SK-N-SH (cell line): Measurements from ENCODE around the gene APBA3. TPM values are rescaled to one million over a fixed set of nuclear protein-coding genes. Genes with fewer than 3 reads are reported as not detected.
A peak's percentile ranks its signal among the peaks of the same experiment; 100 is the strongest.

ENCODE experiments used
- CTCF ChIA-PET: fragments of 300-600, 350-600 bp; formaldehyde crosslinking; extraction: SDS; loops from one replicate; lab custom pipeline; 2021; lab: Yijun Ruan, JAX
- POLR2A ChIA-PET: fragments of 350-600 bp; sonication (Branson Sonifier 250); formaldehyde crosslinking; extraction: SDS; loops from one replicate; lab custom pipeline; 2020; ENCODE audit warnings: antibody characterized with exemption, inconsistent platforms; lab: Yijun Ruan, JAX
- DNase-seq: peaks from one replicate; pipeline ENCODE4 v3.0.0; 2012
- H2AFZ ChIP-seq: fragments of 200-600 bp; sonication (generic); 2 replicates; pipeline ENCODE4 v1.8.1; 2016; ENCODE audit warnings: antibody characterized with exemption, mild to moderate bottlenecking, low read depth
- H3F3A ChIP-seq: fragments of 200-600 bp; sonication (generic); replicated peaks from 2 replicates; pipeline ENCODE3; 2016; ENCODE audit warnings: antibody characterized with exemption, mild to moderate bottlenecking; ENCODE audit not compliant: insufficient read depth
- H3K27ac ChIP-seq, 2 experiments: fragments of 200-500 bp in 1 of 2; fragments of 200-600 bp in 1 of 2; sonication (Bioruptor generic) in 1 of 2; sonication (generic), shearing (Covaris generic) in 1 of 2; 2 replicates each; pipeline versions ENCODE4 v1.5.1 to v1.6.1; 2014 to 2016; ENCODE audit warnings: low read depth in 2 of 2, inconsistent platforms in 1 of 2, low read length in 1 of 2, mild to moderate bottlenecking in 1 of 2, mixed read lengths in 1 of 2
- H3K27me3 ChIP-seq: fragments of 200-600 bp; sonication (generic), shearing (Covaris generic); 2 replicates; pipeline ENCODE4 v1.6.1; 2016; ENCODE audit warnings: mixed run types; ENCODE audit not compliant: insufficient read depth
- H3K36me3 ChIP-seq, 2 experiments: fragments of 200-500 bp in 1 of 2; fragments of 200-600 bp in 1 of 2; sonication (Bioruptor generic) in 1 of 2; sonication (generic) in 1 of 2; replicated peaks in 1 of 2; 2 replicates each; pipeline versions ENCODE3 to v1.5.1; 2014 to 2016; ENCODE audit warnings: low read length in 1 of 2, mild to moderate bottlenecking in 1 of 2; ENCODE audit not compliant: insufficient read depth in 2 of 2, control insufficient read depth in 1 of 2
- H3K4me1 ChIP-seq, 2 experiments: fragments of 200-500 bp in 1 of 2; fragments of 200-600 bp in 1 of 2; sonication (Bioruptor generic) in 1 of 2; sonication (generic), shearing (Covaris generic) in 1 of 2; 2 replicates each; pipeline versions ENCODE4 v1.5.1 to v1.6.1; 2014 to 2016; ENCODE audit warnings: low read depth in 1 of 2, low read length in 1 of 2, mixed run types in 1 of 2; ENCODE audit not compliant: insufficient read depth in 2 of 2, control insufficient read depth in 1 of 2
- H3K4me2 ChIP-seq: fragments of 200-600 bp; sonication (generic), shearing (Covaris generic); 2 replicates; pipeline ENCODE4 v1.6.1; 2017; ENCODE audit warnings: mixed run types
- H3K4me3 ChIP-seq, 2 experiments: fragments of 200-500 bp in 1 of 2; fragments of 200-600 bp in 1 of 2; sonication (Bioruptor generic) in 1 of 2; sonication (generic), shearing (Covaris generic) in 1 of 2; 2 replicates each; pipeline versions ENCODE4 v1.5.1 to v1.8.1; 2014 to 2016; ENCODE audit warnings: low read depth in 2 of 2, inconsistent platforms in 1 of 2, low read length in 1 of 2, mild to moderate bottlenecking in 1 of 2, mixed read lengths in 1 of 2, moderate library complexity in 1 of 2
- H3K79me2 ChIP-seq: fragments of 200-600 bp; sonication (generic); 2 replicates; pipeline ENCODE4 v1.8.1; 2017; ENCODE audit warnings: mild to moderate bottlenecking; ENCODE audit not compliant: insufficient read depth
- H3K9ac ChIP-seq: fragments of 200-600 bp; sonication (generic); 2 replicates; pipeline ENCODE4 v1.6.1; 2017; ENCODE audit warnings: mixed run types
- H3K9me2 ChIP-seq: fragments of 200-600 bp; sonication (generic); 2 replicates; pipeline ENCODE4 v1.6.1; 2017; ENCODE audit warnings: mixed run types
- H3K9me3 ChIP-seq: fragments of 200-600 bp; sonication (generic); 2 replicates; pipeline ENCODE4 v1.6.1; 2017; ENCODE audit warnings: mixed run types, mild to moderate bottlenecking, moderate library complexity
- H4K20me1 ChIP-seq: fragments of 200-600 bp; sonication (generic); 2 replicates; pipeline ENCODE4 v1.6.1; 2017; ENCODE audit warnings: mild to moderate bottlenecking, mixed run types; ENCODE audit not compliant: insufficient read depth
- CTCF ChIP-seq: fragments of 200-600 bp; sonication (generic); IDR thresholded peaks from 2 replicates; pipeline ENCODE4 v1.6.1; 2017; ENCODE audit warnings: antibody characterized with exemption, mild to moderate bottlenecking, moderate library complexity
- FOXM1 ChIP-seq: IDR thresholded peaks from 2 replicates; pipeline ENCODE4 v1.4.0; 2012; ENCODE audit warnings: low read depth, mild to moderate bottlenecking
- GATA2 ChIP-seq: sonication (generic); formaldehyde crosslinking; IDR thresholded peaks from 2 replicates; pipeline ENCODE4 v1.5.0; 2020; ENCODE audit warnings: mild to moderate bottlenecking, missing genetic modification reagents
- JUND ChIP-seq: IDR thresholded peaks from 2 replicates; pipeline ENCODE4 v1.4.0; 2012
- PBX3 ChIP-seq: IDR thresholded peaks from 2 replicates; pipeline ENCODE4; 2012
- REST ChIP-seq: IDR thresholded peaks from 2 replicates; pipeline ENCODE4 v1.6.1; 2012; ENCODE audit warnings: mild to moderate bottlenecking, low read depth, low read length, moderate library complexity
- SMC3 ChIP-seq: IDR thresholded peaks from 2 replicates; pipeline ENCODE4 v1.6.1; 2012; ENCODE audit warnings: low read depth, low read length, improper control_type of control experiment
- USF1 ChIP-seq: IDR thresholded peaks from 2 replicates; pipeline ENCODE4 v1.4.0; 2012; ENCODE audit warnings: low read depth, borderline replicate concordance
- YY1 ChIP-seq: IDR thresholded peaks from 2 replicates; pipeline ENCODE4 v1.4.0; 2012; ENCODE audit warnings: low read depth, mild to moderate bottlenecking
- WGBS: methylation state at CpG from one replicate; pipeline ENCODE4 v1.1.6; 2017; ENCODE audit warnings: low lambda C conversion rate; 5-methylcytosine and 5-hydroxymethylcytosine counted together
- polyA plus RNA-seq, 3 experiments: library from polyadenylated mRNA; depleted of rRNA; stranded (reverse); fragments of >200 nt; gene quantifications; 2 replicates each; pipeline ENCODE4 v1.2.3, GENCODE V29; 2012

APBA3 gene
- polyA plus RNA-seq, 1 of the 3 experiments (the other 2 are of a cell fraction), result 10.6 TPM

- no peaks in the 10 kb centered on the region for H3K9me2 ChIP-seq
- 21% methylated on average over 33 of the region's 46 CpGs for WGBS
- no peak overlapping the region for H2AFZ ChIP-seq
- H3K9me3 ChIP-seq, result no peaks in the 10 kb centered on the region
- no peak overlapping the region for H3K27ac ChIP-seq
- H3K79me2 ChIP-seq, result no peaks in the 10 kb centered on the region
- H3K36me3 ChIP-seq, result no peaks in the 10 kb centered on the region
- CTCF ChIA-PET, result no interaction called here
- H3K27me3 ChIP-seq, result peaks cover 23% of the 10 kb centered on the region; the same call in 1 of the 2 replicates
- no peaks in the 10 kb centered on the region for H3F3A ChIP-seq
- H3K4me1 ChIP-seq, result peaks cover 0 to 2% of the 10 kb centered on the region in 2 experiments; a peak in 1 of 4 replicates
- H3K9ac ChIP-seq, result no peak overlapping the region
- H4K20me1 ChIP-seq, result no peaks in the 10 kb centered on the region
- H3K4me2 ChIP-seq, result peak overlapping the region; percentile 68
- DNase-seq, result peak; percentile 85
- POLR2A ChIA-PET, result no interaction called here
- H3K4me3 ChIP-seq, result peak overlapping the region; percentile 17 to 31; a peak in 3 of 4 replicates
- TF ChIP-seq GATA2 (CRISPR knock-in tag) (no peak), USF1 (no peak), FOXM1 (no peak), CTCF (peak; percentile 43), YY1 (no peak), JUND (no peak)
Observed at GRCh38 chr19:3801412-3802096, 40.1 kb upstream of the APBA3 start.

- no peaks in the 10 kb centered on the region for H3K36me3 ChIP-seq
- WGBS, result 75% methylated on average over 15 of the region's 21 CpGs
- H4K20me1 ChIP-seq, result no peaks in the 10 kb centered on the region
- TF ChIP-seq GATA2 (CRISPR knock-in tag) (no peak), FOXM1 (no peak), REST (no peak), SMC3 (no peak), PBX3 (no peak)
- H2AFZ ChIP-seq, result no peak overlapping the region
- no peaks in the 10 kb centered on the region for H3K79me2 ChIP-seq
- H3K27me3 ChIP-seq, result peaks cover 23% of the 10 kb centered on the region; the same call in 1 of the 2 replicates
- no peak overlapping the region for H3K9ac ChIP-seq
- H3K4me3 ChIP-seq, result peak overlapping the region; percentile 17 to 31; a peak in 2 of 4 replicates
- CTCF ChIA-PET, result no interaction called here
- no peaks in the 10 kb centered on the region for H3K9me2 ChIP-seq
- no peak overlapping the region for H3K27ac ChIP-seq
- H3K4me2 ChIP-seq, result peak overlapping the region; percentile 68
- no peaks in the 10 kb centered on the region for H3K9me3 ChIP-seq
- no peaks in the 10 kb centered on the region for H3F3A ChIP-seq
- H3K4me1 ChIP-seq, result peaks cover 0 to 2% of the 10 kb centered on the region in 2 experiments; a peak in 1 of 4 replicates
- DNase-seq, result no peak
- POLR2A ChIA-PET, result interaction anchor here (1.8 kb wide), 1 partner anchor 38 kb away, joined by 4 read pairs; the partner anchor contains the start of gene MRPL54
Observed at GRCh38 chr19:3800996-3801395, 39.5 kb upstream of the APBA3 start.
